Panc1 (cell line): ENCODE data around the gene LARP4B. TPM values are rescaled to one million over a fixed set of nuclear protein-coding genes. Genes with fewer than 3 reads are reported as not detected.

ENCODE experiments used
- ATAC-seq: fragments of 200-7000 bp; cut with Tn5 transposase; 2 replicates; pipeline ENCODE4 v1.9.1; 2020; ENCODE audit warnings: mild to moderate bottlenecking, moderate library complexity
- BruUV-seq: library from RNA; stranded (reverse); fragments of 400-500 nt; replicated peaks from 2 replicates; lab custom pipeline; 2021; lab: Mats Ljungman, UMichigan
- CTCF ChIA-PET: fragments of 300-600 bp; sonication (Branson Sonifier 250); formaldehyde crosslinking; loops from one replicate; lab custom pipeline; 2022; ENCODE audit warnings: antibody characterized with exemption; lab: Charles Lee
- POLR2A ChIA-PET: fragments of 300-600 bp; sonication (Branson Sonifier 250); formaldehyde crosslinking; loops from one replicate; lab custom pipeline; 2022; ENCODE audit warnings: antibody characterized with exemption; lab: Charles Lee
- DNase-seq: peaks from one replicate; pipeline ENCODE4 v3.0.0-alpha.2; 2010; ENCODE audit warnings: low read depth, low spot score
- H3K27ac ChIP-seq: 2 replicates; pipeline ENCODE4 v1.5.1; 2011; ENCODE audit warnings: mild to moderate bottlenecking, low read length, inconsistent platforms
- H3K27me3 ChIP-seq: fragments of 200-500 bp; sonication (Bioruptor generic); 2 replicates; pipeline ENCODE4 v1.6.0; 2014; ENCODE audit warnings: low read length, inconsistent platforms; ENCODE audit not compliant: control insufficient read depth, insufficient read depth
- H3K36me3 ChIP-seq: fragments of 200-500 bp; sonication (Bioruptor generic); 2 replicates; pipeline ENCODE4 v1.5.1; 2014; ENCODE audit warnings: inconsistent platforms, mild to moderate bottlenecking, low read length, moderate library complexity; ENCODE audit not compliant: control insufficient read depth, insufficient read depth
- H3K4me1 ChIP-seq: 2 replicates; pipeline ENCODE4 v1.5.1; 2011; ENCODE audit warnings: inconsistent platforms, mild to moderate bottlenecking, low read length, moderate library complexity; ENCODE audit not compliant: control insufficient read depth, insufficient read depth
- H3K4me3 ChIP-seq, 2 experiments: 2 replicates each; pipeline ENCODE4 v1.5.1; 2011 to 2012; ENCODE audit warnings: low read depth in 2 of 2, low read length in 2 of 2, mild to moderate bottlenecking in 2 of 2, inconsistent platforms in 1 of 2, moderate library complexity in 1 of 2
- H3K9me3 ChIP-seq: fragments of 200-500 bp; sonication (Bioruptor generic); 2 replicates; pipeline ENCODE4 v1.5.1; 2014; ENCODE audit warnings: low read depth, mild to moderate bottlenecking, inconsistent platforms, low read length, moderate library complexity; ENCODE audit not compliant: control insufficient read depth, insufficient read depth
- CTCF ChIP-seq: fragments of 450-650 bp; IDR thresholded peaks from 2 replicates; pipeline ENCODE4 v1.5.1; 2017; ENCODE audit warnings: mild to moderate bottlenecking
- POLR2AphosphoS5 ChIP-seq: IDR thresholded peaks from 2 replicates; pipeline ENCODE4 v1.6.1; 2012; ENCODE audit warnings: mild to moderate bottlenecking, low read depth, low read length, moderate library complexity
- SIN3A ChIP-seq: IDR thresholded peaks from 2 replicates; pipeline ENCODE4 v1.6.1; 2012; ENCODE audit warnings: low read depth, mild to moderate bottlenecking, low read length, moderate library complexity, borderline replicate concordance; ENCODE audit not compliant: insufficient read depth
- TCF7L2 ChIP-seq: IDR thresholded peaks from 2 replicates; pipeline ENCODE4 v1.6.1; 2011; ENCODE audit warnings: mild to moderate bottlenecking, low read depth, low read length, inconsistent platforms
- in situ Hi-C: cut with HindIII; loops from 2 replicates; pipeline ENCODE4 v1.10.0; 2016; ENCODE audit warnings: low sequenced_read_pairs, low pct_unique_long_range_greater_than_20kb
- intact Hi-C: fragments of 100-400 bp; cut with micrococcal nuclease; formaldehyde crosslinking; loops from one replicate; pipeline ENCODE4 v1.10.0; 2022; ENCODE audit not compliant: unreplicated experiment
- total RNA-seq: library from RNA; stranded (reverse); gene quantifications from one replicate; pipeline ENCODE4 v1.2.1, GENCODE V29; 2021; ENCODE audit not compliant: unreplicated experiment
- TF ChIP-seq, protein P1 (sequence below), 2 experiments: IDR thresholded peaks; 2 replicates each; pipeline ENCODE4 v1.6.1; 2011 to 2012; ENCODE audit warnings: low read depth in 2 of 2, control low read depth in 1 of 2, low read length in 1 of 2, mild to moderate bottlenecking in 1 of 2, moderate library complexity in 1 of 2; ENCODE audit not compliant: insufficient read depth in 1 of 2

The LARP4B gene
- total RNA-seq, 1 experiment from 2014 or later = 87.0 TPM

GRCh38 chr10:851901-852300 lies 79.6 kb downstream of the LARP4B start:
- CTCF ChIA-PET = no interaction called here
- intact Hi-C loops = no loop called here
- BruUV-seq = no TSS peak
- DNase-seq = no peak
- POLR2A ChIA-PET = no interaction called here
- H3K4me3 ChIP-seq = no peak overlapping the region
- TF ChIP-seq CTCF (no peak), TCF7L2 (no peak), POLR2AphosphoS5 (no peak), SIN3A (no peak)
- TF ChIP-seq, protein P1, sequence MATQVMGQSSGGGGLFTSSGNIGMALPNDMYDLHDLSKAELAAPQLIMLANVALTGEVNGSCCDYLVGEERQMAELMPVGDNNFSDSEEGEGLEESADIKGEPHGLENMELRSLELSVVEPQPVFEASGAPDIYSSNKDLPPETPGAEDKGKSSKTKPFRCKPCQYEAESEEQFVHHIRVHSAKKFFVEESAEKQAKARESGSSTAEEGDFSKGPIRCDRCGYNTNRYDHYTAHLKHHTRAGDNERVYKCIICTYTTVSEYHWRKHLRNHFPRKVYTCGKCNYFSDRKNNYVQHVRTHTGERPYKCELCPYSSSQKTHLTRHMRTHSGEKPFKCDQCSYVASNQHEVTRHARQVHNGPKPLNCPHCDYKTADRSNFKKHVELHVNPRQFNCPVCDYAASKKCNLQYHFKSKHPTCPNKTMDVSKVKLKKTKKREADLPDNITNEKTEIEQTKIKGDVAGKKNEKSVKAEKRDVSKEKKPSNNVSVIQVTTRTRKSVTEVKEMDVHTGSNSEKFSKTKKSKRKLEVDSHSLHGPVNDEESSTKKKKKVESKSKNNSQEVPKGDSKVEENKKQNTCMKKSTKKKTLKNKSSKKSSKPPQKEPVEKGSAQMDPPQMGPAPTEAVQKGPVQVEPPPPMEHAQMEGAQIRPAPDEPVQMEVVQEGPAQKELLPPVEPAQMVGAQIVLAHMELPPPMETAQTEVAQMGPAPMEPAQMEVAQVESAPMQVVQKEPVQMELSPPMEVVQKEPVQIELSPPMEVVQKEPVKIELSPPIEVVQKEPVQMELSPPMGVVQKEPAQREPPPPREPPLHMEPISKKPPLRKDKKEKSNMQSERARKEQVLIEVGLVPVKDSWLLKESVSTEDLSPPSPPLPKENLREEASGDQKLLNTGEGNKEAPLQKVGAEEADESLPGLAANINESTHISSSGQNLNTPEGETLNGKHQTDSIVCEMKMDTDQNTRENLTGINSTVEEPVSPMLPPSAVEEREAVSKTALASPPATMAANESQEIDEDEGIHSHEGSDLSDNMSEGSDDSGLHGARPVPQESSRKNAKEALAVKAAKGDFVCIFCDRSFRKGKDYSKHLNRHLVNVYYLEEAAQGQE (IDR thresholded peaks at IDR 0.05; ENCODE audit: insufficient read depth in 1 of 2, low read depth in 2 of 2, low read length in 1 of 2) = no peak
- ATAC-seq = no peak
- H3K27me3 ChIP-seq = no peaks in the 10 kb centered on the region
- H3K9me3 ChIP-seq = peaks cover 11% of the 10 kb centered on the region; the same call in 1 of the 2 replicates
- in situ Hi-C loops = no loop called here
- no peak overlapping the region for H3K27ac ChIP-seq
- no peaks in the 10 kb centered on the region for H3K4me1 ChIP-seq
- peaks cover 6% of the 10 kb centered on the region; the same call in 1 of the 2 replicates for H3K36me3 ChIP-seq

GRCh38 chr10:850093-850492 lies 81.4 kb downstream of the LARP4B start:
- CTCF ChIA-PET = no interaction called here
- intact Hi-C loops = no loop called here
- no TSS peak for BruUV-seq
- H3K4me1 ChIP-seq = no peaks in the 10 kb centered on the region
- H3K27ac ChIP-seq = no peak overlapping the region
- POLR2A ChIA-PET = no interaction called here
- no peak overlapping the region for H3K4me3 ChIP-seq
- H3K9me3 ChIP-seq = peaks cover 11% of the 10 kb centered on the region; the same call in 1 of the 2 replicates
- no peaks in the 10 kb centered on the region for H3K27me3 ChIP-seq
- in situ Hi-C loops = no loop called here
- no peak for DNase-seq
- H3K36me3 ChIP-seq = peaks cover 6% of the 10 kb centered on the region; the same call in 1 of the 2 replicates
- no peak for TF ChIP-seq CTCF
- TF ChIP-seq, protein P1 (IDR thresholded peaks at IDR 0.05; ENCODE audit: insufficient read depth in 1 of 2, low read depth in 2 of 2, low read length in 1 of 2) = no peak
- TF ChIP-seq SIN3A = no peak
- no peak for TF ChIP-seq POLR2AphosphoS5
- no peak for TF ChIP-seq TCF7L2
- no peak for ATAC-seq
